ENCODE results near the gene JAKMIP3.

Gene JAKMIP3

DNA sequence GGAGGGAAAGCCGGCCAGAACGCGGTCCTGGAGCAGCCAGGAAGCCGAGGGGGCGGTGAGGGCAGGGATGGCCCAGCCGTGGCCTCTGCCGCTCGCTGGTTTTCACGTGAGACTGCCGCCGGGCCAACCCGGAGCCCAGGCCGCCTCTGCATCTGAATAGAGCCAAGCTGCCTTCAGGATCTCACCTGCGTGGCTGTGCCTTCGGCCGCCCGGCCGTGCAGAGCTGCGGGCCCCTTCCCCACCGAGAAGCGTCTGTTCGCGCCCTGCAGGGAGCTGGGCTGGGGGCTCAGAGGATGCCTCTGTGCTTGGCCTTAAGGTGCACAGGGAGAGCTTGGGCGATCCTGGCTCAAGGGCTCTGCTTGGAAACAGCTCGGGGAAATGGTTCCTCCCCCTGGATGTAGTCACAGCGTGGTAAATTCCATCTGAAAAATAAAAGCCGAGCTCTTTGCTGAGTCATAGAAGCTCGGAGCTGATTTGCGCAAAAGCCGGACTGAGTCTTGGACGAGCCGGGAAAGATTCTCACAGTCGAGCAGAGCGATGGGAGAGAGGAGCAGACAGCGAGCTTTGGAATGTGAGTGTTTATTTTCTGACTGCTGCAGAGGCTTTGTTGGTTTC, at the start of gene JAKMIP3:
TSS of gene JAKMIP3 (plus strand) at position 456 of the 615 bp plus-strand sequence. CDS start 38,863 bp downstream, outside the sequence.
- TF ChIP-seq, protein P1, sequence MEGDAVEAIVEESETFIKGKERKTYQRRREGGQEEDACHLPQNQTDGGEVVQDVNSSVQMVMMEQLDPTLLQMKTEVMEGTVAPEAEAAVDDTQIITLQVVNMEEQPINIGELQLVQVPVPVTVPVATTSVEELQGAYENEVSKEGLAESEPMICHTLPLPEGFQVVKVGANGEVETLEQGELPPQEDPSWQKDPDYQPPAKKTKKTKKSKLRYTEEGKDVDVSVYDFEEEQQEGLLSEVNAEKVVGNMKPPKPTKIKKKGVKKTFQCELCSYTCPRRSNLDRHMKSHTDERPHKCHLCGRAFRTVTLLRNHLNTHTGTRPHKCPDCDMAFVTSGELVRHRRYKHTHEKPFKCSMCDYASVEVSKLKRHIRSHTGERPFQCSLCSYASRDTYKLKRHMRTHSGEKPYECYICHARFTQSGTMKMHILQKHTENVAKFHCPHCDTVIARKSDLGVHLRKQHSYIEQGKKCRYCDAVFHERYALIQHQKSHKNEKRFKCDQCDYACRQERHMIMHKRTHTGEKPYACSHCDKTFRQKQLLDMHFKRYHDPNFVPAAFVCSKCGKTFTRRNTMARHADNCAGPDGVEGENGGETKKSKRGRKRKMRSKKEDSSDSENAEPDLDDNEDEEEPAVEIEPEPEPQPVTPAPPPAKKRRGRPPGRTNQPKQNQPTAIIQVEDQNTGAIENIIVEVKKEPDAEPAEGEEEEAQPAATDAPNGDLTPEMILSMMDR (IDR thresholded peaks at IDR 0.05; ENCODE audit: low read depth, low read length): no peak; the same call in 1 of the 2 replicates
- peak; percentile 77 for DNase-seq (ENCODE audit: extremely low read depth, low read depth)

DNA sequence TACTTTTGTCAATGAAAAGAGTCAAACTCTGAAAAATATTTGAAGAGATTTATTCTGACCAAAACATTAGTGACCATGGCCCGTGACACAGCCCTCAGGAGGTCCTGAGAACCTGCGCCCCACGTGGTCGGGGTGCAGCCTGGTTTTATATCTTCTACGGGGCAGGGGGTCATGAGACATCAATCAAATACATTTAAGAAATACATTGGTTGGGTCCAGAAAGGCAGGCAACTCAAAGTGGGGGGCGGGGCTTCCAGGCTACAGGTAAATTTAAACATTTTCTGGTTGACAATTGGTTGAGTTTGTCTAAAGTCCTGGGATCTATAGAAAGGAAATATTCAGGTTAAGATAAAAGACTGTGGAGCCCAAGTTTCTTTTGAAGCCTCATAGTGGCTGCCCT, 49.2 kb upstream of the JAKMIP3 start:
- no peak for DNase-seq (ENCODE audit: extremely low read depth, low read depth)
- TF ChIP-seq, protein P1 (IDR thresholded peaks at IDR 0.05; ENCODE audit: low read depth, low read length): no peak

DNA sequence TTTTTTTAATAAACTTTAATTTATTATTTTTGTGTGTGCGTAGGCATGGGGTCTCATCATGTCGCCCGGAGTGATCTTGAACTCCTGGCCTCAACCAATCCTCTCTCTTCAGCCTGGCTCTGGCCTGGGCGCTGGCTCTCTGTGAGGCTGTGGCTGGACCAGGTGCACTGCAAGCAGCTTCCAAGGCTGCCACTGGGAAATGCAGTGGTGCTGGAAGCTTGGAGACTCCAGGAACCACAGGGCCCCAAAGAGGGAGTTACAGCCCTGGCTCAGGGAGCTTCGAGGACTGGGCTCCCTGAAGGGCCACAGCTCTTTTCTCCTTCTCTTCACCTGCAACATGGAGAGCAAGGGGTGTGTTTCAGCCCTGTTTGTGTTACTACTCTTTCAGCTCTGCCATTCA, 47.3 kb upstream of the JAKMIP3 start:
- TF ChIP-seq, protein P1 (IDR thresholded peaks at IDR 0.05; ENCODE audit: low read depth, low read length): no peak

DNA sequence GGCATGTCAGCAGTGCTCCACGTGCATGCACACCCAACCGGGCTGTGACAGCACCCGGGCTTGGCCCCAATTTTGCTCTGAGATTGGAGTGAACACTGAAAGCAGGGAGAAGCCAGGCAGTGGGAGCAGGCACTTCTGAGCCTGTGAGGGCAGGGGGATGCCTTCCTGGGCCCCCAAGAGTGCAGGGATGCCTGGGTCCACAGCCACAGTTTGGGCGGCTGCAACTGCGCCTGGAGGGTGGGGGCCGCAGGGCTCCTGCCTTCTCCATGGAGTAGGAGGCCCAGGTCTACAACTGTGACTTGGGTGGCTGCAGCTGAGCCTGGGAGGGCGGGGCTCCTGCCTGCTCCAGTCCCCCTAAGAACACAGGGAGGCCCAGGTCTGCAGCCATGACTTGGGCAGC, 46.4 kb upstream of the JAKMIP3 start:
- no peak for DNase-seq (ENCODE audit: extremely low read depth, low read depth)
- TF ChIP-seq, protein P1 (IDR thresholded peaks at IDR 0.05; ENCODE audit: low read depth, low read length): no peak

More for the DNA sequence above, 47.3 kb upstream of the JAKMIP3 start:
- DNase-seq (ENCODE audit: extremely low read depth, low read depth): no peak

DNA sequence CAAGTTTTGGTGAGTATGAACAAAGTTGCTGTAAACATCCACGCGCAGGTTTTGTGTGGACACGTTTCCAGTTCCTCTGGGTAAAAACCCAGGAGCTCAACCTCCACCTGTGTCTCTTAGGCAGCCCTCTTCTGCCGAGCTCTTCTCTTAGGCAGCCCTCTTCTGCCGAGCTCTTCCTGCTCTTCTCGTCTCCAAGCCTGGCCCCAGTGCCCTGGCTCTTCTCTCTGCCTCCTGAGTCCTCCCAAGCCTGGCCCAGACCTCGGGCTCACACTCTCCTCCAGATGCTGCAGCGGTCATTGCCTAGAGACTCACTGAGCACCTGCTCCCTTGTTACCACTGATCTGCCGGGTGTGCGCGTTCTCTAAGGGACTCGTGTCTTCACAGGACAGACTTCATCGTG, 45.3 kb upstream of the JAKMIP3 start:
- TF ChIP-seq, protein P1 (IDR thresholded peaks at IDR 0.05; ENCODE audit: low read depth, low read length): no peak
- DNase-seq (ENCODE audit: extremely low read depth, low read depth): no peak

DNA sequence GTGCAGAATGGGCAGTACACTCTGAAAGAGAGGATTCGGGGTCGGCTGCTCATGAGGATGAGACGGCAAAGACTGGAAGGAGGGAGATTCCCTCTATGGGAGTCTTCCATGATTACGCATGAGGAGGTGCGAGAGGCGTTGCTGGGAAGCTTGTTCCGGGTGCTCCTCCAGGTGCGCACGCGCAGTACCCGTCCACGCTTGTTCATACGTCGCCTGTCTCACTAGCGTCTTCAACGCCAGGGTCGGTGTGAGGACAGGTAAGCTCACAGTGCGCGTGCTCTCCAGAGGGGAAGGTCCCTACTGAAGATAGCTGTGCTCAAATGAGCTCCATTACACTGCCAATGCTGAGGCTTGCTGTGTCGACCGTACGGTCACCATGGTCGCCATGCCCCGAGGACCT, 44.7 kb upstream of the JAKMIP3 start:
- no peak for DNase-seq (ENCODE audit: extremely low read depth, low read depth)
- TF ChIP-seq, protein P1 (IDR thresholded peaks at IDR 0.05; ENCODE audit: low read depth, low read length): no peak

DNA sequence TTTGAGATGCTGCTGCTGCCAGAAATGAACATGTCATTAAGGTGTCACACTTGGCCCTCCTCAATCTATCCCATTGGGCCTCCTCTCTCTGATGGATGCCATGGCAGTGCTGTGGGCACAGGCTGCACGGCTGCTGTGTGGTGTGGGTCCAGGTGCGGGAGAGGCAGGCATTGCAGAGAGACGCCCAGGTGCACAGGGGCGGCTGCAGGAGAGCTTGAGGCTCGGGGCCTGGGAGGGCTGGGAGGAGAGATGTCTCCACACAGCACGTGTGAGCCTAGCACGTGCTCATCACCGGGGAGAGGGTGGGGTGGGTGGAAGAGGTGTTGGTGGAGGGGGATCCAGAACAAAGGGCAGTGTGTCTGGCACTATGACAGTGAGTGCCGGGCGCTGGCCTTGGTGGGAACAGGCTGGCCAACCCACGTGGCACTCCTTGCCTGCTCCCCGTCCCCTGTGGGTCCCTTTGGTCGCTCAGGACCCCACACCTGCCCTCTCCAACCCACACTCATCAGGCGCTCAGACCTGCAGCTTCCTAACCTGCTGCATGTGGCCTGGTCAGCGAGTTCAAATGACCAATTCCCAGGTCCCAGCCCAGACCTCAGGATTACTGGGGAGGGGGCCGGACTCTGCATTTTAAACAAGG, 44.1 kb upstream of the JAKMIP3 start:
- TF ChIP-seq, protein P1 (IDR thresholded peaks at IDR 0.05; ENCODE audit: low read depth, low read length): no peak
- DNase-seq (ENCODE audit: extremely low read depth, low read depth): no peak

All from AG09319 (cell line).